ENCODE data around the gene PRDM16. TPM values are rescaled to one million over a fixed set of nuclear protein-coding genes. Genes with fewer than 3 reads are reported as not detected.

PRDM16 gene
- total RNA-seq, 1 donor from 2014 or later, result 0.79 TPM

GRCh38 chr1:3259020-3259419 lies 190.0 kb downstream of the PRDM16 start:
- TF ChIP-seq, protein P1, sequence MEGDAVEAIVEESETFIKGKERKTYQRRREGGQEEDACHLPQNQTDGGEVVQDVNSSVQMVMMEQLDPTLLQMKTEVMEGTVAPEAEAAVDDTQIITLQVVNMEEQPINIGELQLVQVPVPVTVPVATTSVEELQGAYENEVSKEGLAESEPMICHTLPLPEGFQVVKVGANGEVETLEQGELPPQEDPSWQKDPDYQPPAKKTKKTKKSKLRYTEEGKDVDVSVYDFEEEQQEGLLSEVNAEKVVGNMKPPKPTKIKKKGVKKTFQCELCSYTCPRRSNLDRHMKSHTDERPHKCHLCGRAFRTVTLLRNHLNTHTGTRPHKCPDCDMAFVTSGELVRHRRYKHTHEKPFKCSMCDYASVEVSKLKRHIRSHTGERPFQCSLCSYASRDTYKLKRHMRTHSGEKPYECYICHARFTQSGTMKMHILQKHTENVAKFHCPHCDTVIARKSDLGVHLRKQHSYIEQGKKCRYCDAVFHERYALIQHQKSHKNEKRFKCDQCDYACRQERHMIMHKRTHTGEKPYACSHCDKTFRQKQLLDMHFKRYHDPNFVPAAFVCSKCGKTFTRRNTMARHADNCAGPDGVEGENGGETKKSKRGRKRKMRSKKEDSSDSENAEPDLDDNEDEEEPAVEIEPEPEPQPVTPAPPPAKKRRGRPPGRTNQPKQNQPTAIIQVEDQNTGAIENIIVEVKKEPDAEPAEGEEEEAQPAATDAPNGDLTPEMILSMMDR (IDR thresholded peaks at IDR 0.05; ENCODE audit: insufficient read depth, low read length, severe bottlenecking), result no peak
- H3K27me3 ChIP-seq (ENCODE audit: control insufficient read depth, insufficient read depth, low read length), result no peaks in the 10 kb centered on the region
- FAIRE-seq, result no peak

DNA sequence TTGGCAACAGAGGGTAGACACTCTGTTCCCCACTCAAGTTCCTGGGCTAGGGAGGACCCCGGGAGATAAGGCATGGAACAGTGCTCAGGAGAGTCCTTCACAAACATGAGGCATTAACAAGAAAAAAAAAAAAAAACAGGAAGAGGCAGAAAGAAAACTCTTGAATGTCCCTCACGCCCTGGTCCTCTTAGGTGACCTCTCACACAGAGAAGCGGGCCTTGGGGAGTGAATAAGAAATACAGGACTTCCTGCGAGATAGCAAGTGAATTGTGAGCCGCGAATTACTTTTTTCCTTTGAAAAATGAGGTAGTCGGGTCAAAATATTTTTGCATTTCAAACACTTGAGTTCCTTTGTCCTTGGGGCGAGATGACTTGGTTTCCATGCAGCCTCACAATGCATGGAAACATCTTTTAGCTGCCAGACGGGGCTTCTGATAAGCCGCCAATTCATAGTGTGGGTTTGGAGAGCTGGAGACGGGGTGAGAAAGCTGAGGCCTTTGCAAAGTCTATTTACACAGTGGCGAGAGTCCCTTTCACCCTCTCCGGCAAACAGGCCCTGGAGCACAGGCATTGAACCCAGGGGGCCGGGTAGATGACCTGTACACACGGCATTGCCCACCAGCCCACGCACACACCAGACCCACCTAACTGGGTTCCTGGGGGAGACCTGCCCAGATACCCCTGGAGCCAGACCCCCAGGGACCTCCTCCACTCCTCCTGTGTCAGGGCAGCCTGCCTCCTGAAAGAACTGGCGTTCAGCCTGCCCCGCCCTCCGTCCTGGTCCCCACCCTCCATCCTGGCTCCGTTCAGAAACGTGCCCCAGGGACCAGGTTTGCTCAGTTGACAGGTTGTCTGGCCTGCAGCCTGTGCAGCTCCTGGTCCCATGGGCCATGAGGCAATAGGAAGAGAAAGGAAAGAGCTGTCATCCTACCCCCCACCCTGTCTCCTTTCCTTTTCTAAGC lies 192.3 kb downstream of the PRDM16 start:
- Histone ChIP-seq H3K27me3 (ENCODE audit: control insufficient read depth, insufficient read depth, low read length) (no peaks in the 10 kb centered on the region), H3K36me3 (ENCODE audit: control insufficient read depth, insufficient read depth, low read length) (no peaks in the 10 kb centered on the region), H3K4me3 (ENCODE audit: low read depth, low read length) (no peak overlapping the region)
- TF ChIP-seq, protein P1 (IDR thresholded peaks at IDR 0.05; ENCODE audit: insufficient read depth, low read length, severe bottlenecking), result no peak
- FAIRE-seq (no peak), DNase-seq (ENCODE audit: low read depth) (no peak)

More at GRCh38 chr1:3259020-3259419, 190.0 kb downstream of the PRDM16 start:
- no peak for DNase-seq (ENCODE audit: low read depth)
- H3K36me3 ChIP-seq (ENCODE audit: control insufficient read depth, insufficient read depth, low read length), result no peaks in the 10 kb centered on the region
- no peak overlapping the region for H3K4me3 ChIP-seq (ENCODE audit: low read depth, low read length)

DNA sequence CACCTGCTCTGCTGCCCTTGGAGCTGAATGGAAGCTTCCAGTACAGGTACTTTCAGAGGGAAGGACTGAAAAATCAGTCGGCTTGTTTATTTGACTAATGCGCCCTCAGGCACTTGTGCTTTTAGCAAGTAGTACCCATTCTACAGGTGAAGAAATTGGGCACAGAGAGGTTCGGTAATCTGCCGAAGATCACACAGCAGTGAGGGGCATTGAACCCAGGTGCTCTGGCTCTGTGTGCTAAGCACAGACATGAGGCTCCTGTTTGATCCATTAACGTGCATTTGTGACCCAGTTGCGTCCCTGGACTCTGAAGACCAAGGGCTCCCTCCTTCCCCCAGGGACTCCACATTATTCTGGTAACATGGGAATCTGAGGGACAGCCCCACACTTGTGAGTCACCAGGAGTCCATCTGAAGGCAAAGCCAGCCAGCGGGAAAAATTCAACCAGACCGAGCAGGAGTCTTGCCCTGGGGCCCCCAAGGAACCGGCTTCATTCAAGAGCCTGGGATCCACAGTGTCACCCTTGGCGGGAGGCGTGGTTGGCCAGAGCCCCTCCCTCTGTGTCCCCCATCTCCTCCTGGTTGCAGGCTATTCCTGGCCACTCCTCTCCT lies 193.1 kb downstream of the PRDM16 start:
- Histone ChIP-seq H3K4me3 (ENCODE audit: low read depth, low read length) (no peak overlapping the region), H3K36me3 (ENCODE audit: control insufficient read depth, insufficient read depth, low read length) (no peaks in the 10 kb centered on the region), H3K27me3 (ENCODE audit: control insufficient read depth, insufficient read depth, low read length) (no peaks in the 10 kb centered on the region)
- FAIRE-seq (no peak), DNase-seq (ENCODE audit: low read depth) (no peak)
- TF ChIP-seq, protein P1 (IDR thresholded peaks at IDR 0.05; ENCODE audit: insufficient read depth, low read length, severe bottlenecking), result no peak

DNA sequence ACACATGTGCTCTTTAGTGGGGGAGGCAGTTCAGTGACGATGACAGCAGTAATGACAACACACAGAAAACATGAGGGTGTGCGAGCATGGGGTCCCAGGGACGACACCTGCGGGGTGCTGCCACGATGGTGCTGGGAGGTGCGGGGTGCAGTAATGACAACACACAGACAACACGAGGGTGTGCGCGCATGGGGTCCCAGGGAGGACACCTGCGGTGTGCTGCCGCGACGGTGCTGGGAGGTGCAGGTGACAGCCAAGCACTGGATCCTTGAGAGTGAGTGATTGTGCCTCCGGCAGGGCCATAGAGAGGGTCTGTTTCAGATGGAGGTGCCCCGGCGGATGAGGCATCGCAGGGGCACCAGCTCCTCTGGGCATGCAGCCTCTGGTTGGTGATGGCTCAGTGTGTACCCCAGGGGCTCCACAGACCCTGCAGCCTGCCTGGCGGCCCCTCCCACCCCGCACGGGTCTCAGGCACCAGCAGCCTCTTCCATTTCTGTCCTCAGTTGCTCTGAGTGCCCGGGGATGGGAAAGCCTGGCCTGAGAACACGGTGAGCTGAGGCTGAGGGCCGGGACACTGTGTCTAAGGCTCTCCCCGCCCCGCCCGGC lies 193.8 kb downstream of the PRDM16 start:
- DNase-seq (ENCODE audit: low read depth) (no peak), FAIRE-seq (no peak)
- TF ChIP-seq, protein P1 (IDR thresholded peaks at IDR 0.05; ENCODE audit: insufficient read depth, low read length, severe bottlenecking), result no peak
- Histone ChIP-seq H3K27me3 (ENCODE audit: control insufficient read depth, insufficient read depth, low read length) (no peaks in the 10 kb centered on the region), H3K36me3 (ENCODE audit: control insufficient read depth, insufficient read depth, low read length) (no peaks in the 10 kb centered on the region), H3K4me3 (ENCODE audit: low read depth, low read length) (no peak overlapping the region)

GRCh38 chr1:3263790-3264189 lies 194.8 kb downstream of the PRDM16 start:
- FAIRE-seq (no peak), DNase-seq (ENCODE audit: low read depth) (no peak)
- TF ChIP-seq, protein P1 (IDR thresholded peaks at IDR 0.05; ENCODE audit: insufficient read depth, low read length, severe bottlenecking), result no peak
- Histone ChIP-seq H3K27me3 (ENCODE audit: control insufficient read depth, insufficient read depth, low read length) (no peaks in the 10 kb centered on the region), H3K36me3 (ENCODE audit: control insufficient read depth, insufficient read depth, low read length) (no peaks in the 10 kb centered on the region), H3K4me3 (ENCODE audit: low read depth, low read length) (no peak overlapping the region)

All from bronchial epithelial cell (primary cell).